BE2C (cell line): ENCODE measurements around the gene XIRP2.
"Not testable (repeated sequence)": the region's sequence is repeated elsewhere in the genome, so short reads cannot be mapped to it uniquely, and the experiment has no call there.

Source experiments
- DNase-seq: peaks from one replicate; pipeline ENCODE4 v3.0.0-alpha.2; 2020
- H3K27me3 ChIP-seq: fragments of 250-450 bp; sonication (Bioruptor Pico); 2 replicates; pipeline ENCODE4 v1.5.1; 2020; ENCODE audit warnings: mild to moderate bottlenecking
- H3K36me3 ChIP-seq: fragments of 250-450 bp; sonication (Bioruptor Pico); 2 replicates; pipeline ENCODE4 v1.5.1; 2020; ENCODE audit warnings: mild to moderate bottlenecking
- H3K4me1 ChIP-seq: fragments of 250-450 bp; sonication (Bioruptor Pico); 2 replicates; pipeline ENCODE4 v1.5.1; 2020
- H3K4me3 ChIP-seq: 2 replicates; pipeline ENCODE4 v1.5.1; 2011; ENCODE audit warnings: low read depth, low read length
- H3K9me3 ChIP-seq: fragments of 250-450 bp; sonication (Bioruptor Pico); 2 replicates; pipeline ENCODE4 v1.5.1; 2020
- CTCF ChIP-seq: IDR thresholded peaks from 2 replicates; pipeline ENCODE4 v1.5.1; 2012; ENCODE audit warnings: mild to moderate bottlenecking, low read depth, low read length

XIRP2 gene

GRCh38 chr2:167265004-167265403 lies 376.7 kb downstream of the XIRP2 start:
- no peak for TF ChIP-seq CTCF
- DNase-seq = no peak
- Histone ChIP-seq H3K4me1 (no peaks in the 10 kb centered on the region), H3K27me3 (no peaks in the 10 kb centered on the region), H3K9me3 (no peaks in the 10 kb centered on the region), H3K4me3 (no peak overlapping the region), H3K36me3 (no peaks in the 10 kb centered on the region)

- TF ChIP-seq CTCF = no peak
- no peaks in the 10 kb centered on the region for H3K36me3 ChIP-seq
- H3K27me3 ChIP-seq = no peaks in the 10 kb centered on the region
- no peaks in the 10 kb centered on the region for H3K9me3 ChIP-seq
- DNase-seq = no peak
- no peaks in the 10 kb centered on the region for H3K4me1 ChIP-seq
- no peak overlapping the region for H3K4me3 ChIP-seq
Observed at GRCh38 chr2:167265722-167266121, 377.4 kb downstream of the XIRP2 start.

- not testable (repeated sequence) for H3K27me3 ChIP-seq, H3K4me1 ChIP-seq, DNase-seq, H3K4me3 ChIP-seq, H3K36me3 ChIP-seq, H3K9me3 ChIP-seq
Observed at GRCh38 chr2:167268245-167268644, 380.0 kb downstream of the XIRP2 start.

- Histone ChIP-seq H3K9me3 (no peaks in the 10 kb centered on the region), H3K27me3 (no peaks in the 10 kb centered on the region), H3K4me3 (no peak overlapping the region), H3K4me1 (no peaks in the 10 kb centered on the region), H3K36me3 (no peaks in the 10 kb centered on the region)
- no peak for DNase-seq
- no peak for TF ChIP-seq CTCF
Observed at GRCh38 chr2:167271932-167272331, 383.7 kb downstream of the XIRP2 start.

- Histone ChIP-seq H3K27me3 (no peaks in the 10 kb centered on the region), H3K4me3 (no peak overlapping the region), H3K9me3 (no peaks in the 10 kb centered on the region), H3K36me3 (no peaks in the 10 kb centered on the region), H3K4me1 (no peaks in the 10 kb centered on the region)
- no peak for TF ChIP-seq CTCF
- no peak for DNase-seq
Observed at GRCh38 chr2:167275046-167275445, 386.8 kb downstream of the XIRP2 start.

GRCh38 chr2:167279810-167280209 lies 391.5 kb downstream of the XIRP2 start:
- H3K4me1 ChIP-seq = no peaks in the 10 kb centered on the region
- no peaks in the 10 kb centered on the region for H3K27me3 ChIP-seq
- no peak for DNase-seq
- no peak for TF ChIP-seq CTCF
- no peaks in the 10 kb centered on the region for H3K9me3 ChIP-seq
- no peaks in the 10 kb centered on the region for H3K36me3 ChIP-seq
- H3K4me3 ChIP-seq = no peak overlapping the region

GRCh38 chr2:167287212-167287611 lies 398.9 kb downstream of the XIRP2 start:
- Histone ChIP-seq H3K4me1 (no peaks in the 10 kb centered on the region), H3K4me3 (no peak overlapping the region), H3K27me3 (no peaks in the 10 kb centered on the region), H3K36me3 (no peaks in the 10 kb centered on the region), H3K9me3 (no peaks in the 10 kb centered on the region)
- TF ChIP-seq CTCF = no peak
- no peak for DNase-seq
